SK-N-SH treated with all-trans-retinoic acid at 6 μM for 48 hours (cell line): Measurements from ENCODE around the gene FAM171A1.

Source experiments
- ATAC-seq: fragments of 200-7000 bp; cut with Tn5 transposase; 3 replicates; pipeline ENCODE4 v1.9.1; 2020; ENCODE audit warnings: mild to moderate bottlenecking, moderate library complexity
- ARNTL ChIP-seq: fragments of 450-650 bp; formaldehyde crosslinking; IDR thresholded peaks from 2 replicates; pipeline ENCODE4 v1.5.0; 2020; ENCODE audit warnings: low read depth, mild to moderate bottlenecking, moderate library complexity, borderline replicate concordance
- BACH2 ChIP-seq: fragments of 250-450 bp; sonication (Bioruptor Pico); IDR thresholded peaks from 2 replicates; pipeline ENCODE4 v1.9.0; 2021; ENCODE audit warnings: mild to moderate bottlenecking, borderline replicate concordance
- CREB5 ChIP-seq: fragments of 250-450 bp; sonication (Bioruptor Pico); IDR thresholded peaks from 2 replicates; pipeline ENCODE4 v1.5.1; 2020; ENCODE audit warnings: low read depth, mild to moderate bottlenecking, moderate library complexity
- CSDC2 ChIP-seq: fragments of 250-450 bp; sonication (Bioruptor Pico); IDR thresholded peaks from 2 replicates; pipeline ENCODE4 v1.5.0; 2020; ENCODE audit warnings: mild to moderate bottlenecking, moderate library complexity
- CSRNP3 ChIP-seq: fragments of 250-450 bp; sonication (Bioruptor Pico); IDR thresholded peaks from 2 replicates; pipeline ENCODE4 v1.5.1; 2021; ENCODE audit warnings: mild to moderate bottlenecking, moderate library complexity
- ESRRG ChIP-seq: fragments of 250-450 bp; sonication (Bioruptor Pico); IDR thresholded peaks from 2 replicates; pipeline ENCODE4 v1.6.1; 2021; ENCODE audit warnings: mild to moderate bottlenecking
- GLIS3 ChIP-seq: fragments of 250-450 bp; sonication (Bioruptor Pico); IDR thresholded peaks from 2 replicates; pipeline ENCODE4 v1.5.0; 2020; ENCODE audit warnings: mild to moderate bottlenecking, moderate library complexity
- OSR1 ChIP-seq: fragments of 250-450 bp; sonication (Bioruptor Pico); IDR thresholded peaks from 2 replicates; pipeline ENCODE4 v1.8.0; 2022; ENCODE audit warnings: moderate library complexity, mild to moderate bottlenecking, inconsistent platforms
- PATZ1 ChIP-seq: fragments of 250-450 bp; sonication (Bioruptor Pico); IDR thresholded peaks from 2 replicates; pipeline ENCODE4 v1.8.0; 2020; ENCODE audit warnings: mild to moderate bottlenecking, moderate library complexity, borderline replicate concordance
- POU6F1 ChIP-seq: fragments of 250-450 bp; sonication (Bioruptor Pico); IDR thresholded peaks from 2 replicates; pipeline ENCODE4 v1.8.0; 2021; ENCODE audit warnings: low read depth, mild to moderate bottlenecking, moderate library complexity, borderline replicate concordance
- RARB ChIP-seq: fragments of 250-450 bp; sonication (Bioruptor Pico); IDR thresholded peaks from 2 replicates; pipeline ENCODE4 v1.8.0; 2021; ENCODE audit warnings: mild to moderate bottlenecking, moderate library complexity
- SNAI2 ChIP-seq: fragments of 250-450 bp; sonication (Bioruptor Pico); IDR thresholded peaks from 2 replicates; pipeline ENCODE4 v1.5.0; 2020; ENCODE audit warnings: mild to moderate bottlenecking, moderate library complexity
- TCF4 ChIP-seq: fragments of 250-450 bp; sonication (Bioruptor Pico); IDR thresholded peaks from 2 replicates; pipeline ENCODE4 v1.8.0; 2021; ENCODE audit warnings: mild to moderate bottlenecking, moderate library complexity, borderline replicate concordance
- TOX ChIP-seq: fragments of 250-450 bp; sonication (Bioruptor Pico); IDR thresholded peaks from 2 replicates; pipeline ENCODE4 v1.8.0; 2021; ENCODE audit warnings: mild to moderate bottlenecking, moderate library complexity, borderline replicate concordance
- TSHZ2 ChIP-seq: fragments of 250-450 bp; sonication (Bioruptor Pico); IDR thresholded peaks from 2 replicates; pipeline ENCODE4 v1.5.0; 2020; ENCODE audit warnings: mild to moderate bottlenecking, moderate library complexity
- ZC3H10 ChIP-seq: fragments of 250-450 bp; sonication (Bioruptor Pico); IDR thresholded peaks from 2 replicates; pipeline ENCODE4 v1.5.1; 2021; ENCODE audit warnings: mild to moderate bottlenecking, moderate library complexity
- ZFP3 ChIP-seq: fragments of 250-450 bp; sonication (Bioruptor Pico); IDR thresholded peaks from 2 replicates; pipeline ENCODE4 v1.5.0; 2020; ENCODE audit warnings: mild to moderate bottlenecking, moderate library complexity
- ZFP30 ChIP-seq: fragments of 450-650 bp; formaldehyde crosslinking; IDR thresholded peaks from 2 replicates; pipeline ENCODE4 v1.5.0; 2022; ENCODE audit warnings: mild to moderate bottlenecking, moderate library complexity
- ZNF565 ChIP-seq: fragments of 450-650 bp; formaldehyde crosslinking; conservative IDR thresholded peaks from 2 replicates; pipeline ENCODE4 v1.5.0; 2020; ENCODE audit warnings: low read depth, mild to moderate bottlenecking, moderate library complexity
- ZNF70 ChIP-seq: fragments of 450-650 bp; formaldehyde crosslinking; IDR thresholded peaks from 2 replicates; pipeline ENCODE4 v1.5.0; 2020; ENCODE audit warnings: mild to moderate bottlenecking, moderate library complexity
- ZNF8 ChIP-seq: fragments of 450-650 bp; formaldehyde crosslinking; IDR thresholded peaks from 2 replicates; pipeline ENCODE4 v1.5.0; 2020; ENCODE audit warnings: mild to moderate bottlenecking, moderate library complexity

The FAM171A1 gene

GRCh38 chr10:15230257-15230656, 140.8 kb downstream of the FAM171A1 start:
- ATAC-seq, result no peak
- TF ChIP-seq TSHZ2 (no peak), BACH2 (CRISPR knock-in tag) (no peak), ZNF565 (CRISPR knock-in tag) (no peak), POU6F1 (CRISPR knock-in tag) (no peak), ZFP30 (no peak), CSRNP3 (no peak), ZNF70 (no peak), CSDC2 (CRISPR knock-in tag) (no peak), SNAI2 (no peak), TCF4 (no peak), ZNF8 (CRISPR knock-in tag) (no peak), ZFP3 (CRISPR knock-in tag) (no peak), ESRRG (no peak), ARNTL (CRISPR knock-in tag) (no peak), OSR1 (CRISPR knock-in tag) (no peak), RARB (CRISPR knock-in tag) (no peak), ZC3H10 (CRISPR knock-in tag) (no peak), TOX (CRISPR knock-in tag) (no peak)

- no peak for ATAC-seq
- TF ChIP-seq POU6F1 (CRISPR knock-in tag) (no peak), CREB5 (CRISPR knock-in tag) (no peak), PATZ1 (CRISPR knock-in tag) (no peak), OSR1 (CRISPR knock-in tag) (no peak), RARB (CRISPR knock-in tag) (no peak), TOX (CRISPR knock-in tag) (no peak), SNAI2 (no peak), ESRRG (no peak), TCF4 (no peak), ARNTL (CRISPR knock-in tag) (no peak), GLIS3 (CRISPR knock-in tag) (no peak), ZNF70 (no peak), CSDC2 (CRISPR knock-in tag) (no peak)
- TF ChIP-seq, all 23 proteins: peak for 0
These were observed 141.8 kb downstream of the FAM171A1 start for GRCh38 chr10:15229268-15229667.
